ENCODE results near the gene PCNA.

The PCNA gene

GRCh38 chr20:5095931-5096330 lies 23.8 kb downstream of the PCNA start:
- Histone ChIP-seq H3K4me3 (IDR thresholded peaks at IDR 0.05; ENCODE audit: insufficient read depth, low read depth, low read length) (no peak overlapping the region), H3K9ac (no peak overlapping the region), H4K20me1 (ENCODE audit: insufficient read depth) (no peaks in the 10 kb centered on the region), H3K36me3 (ENCODE audit: insufficient read depth) (no peaks in the 10 kb centered on the region), H3K27ac (no peak overlapping the region), H3K27me3 (ENCODE audit: insufficient read depth, low read depth) (no peaks in the 10 kb centered on the region), H3K4me2 (no peak overlapping the region), H3K4me1 (ENCODE audit: low read depth, poor library complexity, severe bottlenecking) (no peaks in the 10 kb centered on the region), H2AFZ (ENCODE audit: low read depth) (no peak overlapping the region), H3K79me2 (ENCODE audit: insufficient read depth, low read depth) (no peaks in the 10 kb centered on the region)
- TF ChIP-seq CTCF (conservative IDR thresholded peaks at IDR 0.05; ENCODE audit: low read depth, low read length), result no peak

GRCh38 chr20:5095454-5095853 lies 24.3 kb downstream of the PCNA start:
- no peak overlapping the region for H3K27ac ChIP-seq
- H3K36me3 ChIP-seq (ENCODE audit: insufficient read depth), result no peaks in the 10 kb centered on the region
- no peaks in the 10 kb centered on the region for H3K27me3 ChIP-seq (ENCODE audit: insufficient read depth, low read depth)
- no peaks in the 10 kb centered on the region for H4K20me1 ChIP-seq (ENCODE audit: insufficient read depth)
- H3K9ac ChIP-seq, result no peak overlapping the region
- no peak overlapping the region for H2AFZ ChIP-seq (ENCODE audit: low read depth)
- no peak overlapping the region for H3K4me3 ChIP-seq (IDR thresholded peaks at IDR 0.05; ENCODE audit: insufficient read depth, low read depth, low read length)
- no peak overlapping the region for H3K4me2 ChIP-seq
- TF ChIP-seq CTCF (conservative IDR thresholded peaks at IDR 0.05; ENCODE audit: low read depth, low read length), result no peak
- no peaks in the 10 kb centered on the region for H3K4me1 ChIP-seq (ENCODE audit: low read depth, poor library complexity, severe bottlenecking)
- no peaks in the 10 kb centered on the region for H3K79me2 ChIP-seq (ENCODE audit: insufficient read depth, low read depth)

GRCh38 chr20:5092765-5093339 lies 26.9 kb downstream of the PCNA start:
- no peak overlapping the region for H3K4me2 ChIP-seq
- H3K27me3 ChIP-seq (ENCODE audit: insufficient read depth, low read depth), result no peaks in the 10 kb centered on the region
- no peak overlapping the region for H3K27ac ChIP-seq
- H2AFZ ChIP-seq (ENCODE audit: low read depth), result no peak overlapping the region
- H3K9ac ChIP-seq, result no peak overlapping the region
- H3K36me3 ChIP-seq (ENCODE audit: insufficient read depth), result no peaks in the 10 kb centered on the region
- H3K4me3 ChIP-seq (IDR thresholded peaks at IDR 0.05; ENCODE audit: insufficient read depth, low read depth, low read length), result no peak overlapping the region
- no peaks in the 10 kb centered on the region for H3K4me1 ChIP-seq (ENCODE audit: low read depth, poor library complexity, severe bottlenecking)
- H4K20me1 ChIP-seq (ENCODE audit: insufficient read depth), result no peaks in the 10 kb centered on the region
- H3K79me2 ChIP-seq (ENCODE audit: insufficient read depth, low read depth), result no peaks in the 10 kb centered on the region
- TF ChIP-seq CTCF (conservative IDR thresholded peaks at IDR 0.05; ENCODE audit: low read depth, low read length), result no peak

- Histone ChIP-seq H3K4me1 (ENCODE audit: low read depth, poor library complexity, severe bottlenecking) (no peaks in the 10 kb centered on the region), H3K27ac (no peak overlapping the region), H4K20me1 (ENCODE audit: insufficient read depth) (no peaks in the 10 kb centered on the region), H3K79me2 (ENCODE audit: insufficient read depth, low read depth) (no peaks in the 10 kb centered on the region), H2AFZ (ENCODE audit: low read depth) (no peak overlapping the region), H3K4me2 (no peak overlapping the region), H3K4me3 (IDR thresholded peaks at IDR 0.05; ENCODE audit: insufficient read depth, low read depth, low read length) (no peak overlapping the region), H3K27me3 (ENCODE audit: insufficient read depth, low read depth) (no peaks in the 10 kb centered on the region), H3K36me3 (ENCODE audit: insufficient read depth) (no peaks in the 10 kb centered on the region), H3K9ac (no peak overlapping the region)
- TF ChIP-seq CTCF (conservative IDR thresholded peaks at IDR 0.05; ENCODE audit: low read depth, low read length), result no peak
Observed at GRCh38 chr20:5091902-5092301, 27.9 kb downstream of the PCNA start.

Measured in KMS-11 (cell line).